SIG-M5 (cell line): ENCODE data around the gene SPEG.

Source experiments
- DNase-seq: peaks from one replicate; lab custom pipeline; 2025; lab: John Stamatoyannopoulos, UW

SPEG gene

DNA sequence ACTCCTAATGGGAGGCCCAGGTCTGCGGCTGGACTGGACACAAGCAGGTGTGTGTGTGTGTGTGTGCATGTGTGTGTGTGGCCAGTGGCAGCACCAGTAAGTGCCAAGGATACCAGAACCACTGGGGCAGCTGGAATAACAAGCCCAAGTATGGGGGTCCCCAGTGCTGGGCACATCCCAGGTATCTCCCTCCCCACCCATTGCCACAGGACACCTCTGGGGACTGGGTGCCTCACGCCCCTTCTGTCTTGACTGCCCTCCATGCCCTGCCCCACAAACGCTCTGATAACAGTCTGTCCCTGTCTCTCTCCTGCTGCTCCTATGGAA is 9.0 kb downstream of the SPEG start:
- no peak for DNase-seq

- no peak for DNase-seq
Observed at GRCh38 chr2:219444566-219445091, 10.0 kb downstream of the SPEG start.

GRCh38 chr2:219445220-219445640 is 10.6 kb downstream of the SPEG start:
- DNase-seq, result no peak

DNA sequence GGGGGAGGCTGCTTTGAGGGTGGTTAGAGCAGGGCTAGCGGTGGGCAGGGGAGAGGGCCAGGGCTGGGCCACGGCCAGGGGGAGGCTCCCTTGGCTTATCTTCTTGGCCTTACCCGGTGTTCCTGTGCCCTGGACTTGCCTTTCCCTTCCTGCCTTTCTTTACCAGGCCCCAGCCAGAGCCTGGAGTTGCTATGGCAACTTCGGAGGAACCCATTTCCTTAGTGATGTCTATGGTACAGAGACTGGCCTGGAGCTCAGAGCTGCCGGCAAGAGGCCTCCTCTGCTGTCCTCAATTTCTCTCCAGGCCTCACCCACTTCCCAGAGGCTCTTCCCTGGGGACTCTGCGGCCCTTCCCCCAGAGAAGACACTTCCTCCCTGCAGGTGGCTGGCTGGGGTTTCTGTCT is 11.5 kb downstream of the SPEG start:
- no peak for DNase-seq

DNA sequence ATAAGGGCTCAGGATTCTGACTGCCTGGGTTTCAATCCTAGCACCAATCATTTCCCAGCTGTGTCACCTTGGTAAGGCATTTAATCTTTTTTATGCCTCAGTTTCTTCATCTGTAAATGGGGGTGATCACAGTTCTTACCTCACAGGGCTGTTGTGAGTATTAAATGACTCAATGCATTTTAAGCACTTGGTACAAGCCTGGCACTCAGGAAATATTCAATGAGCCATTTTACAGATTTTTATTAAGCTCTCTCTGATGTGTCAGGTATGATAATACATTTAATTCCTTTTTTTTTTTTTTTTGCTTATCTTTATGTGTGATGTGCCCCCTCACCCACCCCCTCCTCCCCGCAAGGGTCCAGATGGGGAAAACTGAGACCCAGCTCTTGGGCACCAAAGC is 12.0 kb downstream of the SPEG start:
- DNase-seq, result no peak

DNA sequence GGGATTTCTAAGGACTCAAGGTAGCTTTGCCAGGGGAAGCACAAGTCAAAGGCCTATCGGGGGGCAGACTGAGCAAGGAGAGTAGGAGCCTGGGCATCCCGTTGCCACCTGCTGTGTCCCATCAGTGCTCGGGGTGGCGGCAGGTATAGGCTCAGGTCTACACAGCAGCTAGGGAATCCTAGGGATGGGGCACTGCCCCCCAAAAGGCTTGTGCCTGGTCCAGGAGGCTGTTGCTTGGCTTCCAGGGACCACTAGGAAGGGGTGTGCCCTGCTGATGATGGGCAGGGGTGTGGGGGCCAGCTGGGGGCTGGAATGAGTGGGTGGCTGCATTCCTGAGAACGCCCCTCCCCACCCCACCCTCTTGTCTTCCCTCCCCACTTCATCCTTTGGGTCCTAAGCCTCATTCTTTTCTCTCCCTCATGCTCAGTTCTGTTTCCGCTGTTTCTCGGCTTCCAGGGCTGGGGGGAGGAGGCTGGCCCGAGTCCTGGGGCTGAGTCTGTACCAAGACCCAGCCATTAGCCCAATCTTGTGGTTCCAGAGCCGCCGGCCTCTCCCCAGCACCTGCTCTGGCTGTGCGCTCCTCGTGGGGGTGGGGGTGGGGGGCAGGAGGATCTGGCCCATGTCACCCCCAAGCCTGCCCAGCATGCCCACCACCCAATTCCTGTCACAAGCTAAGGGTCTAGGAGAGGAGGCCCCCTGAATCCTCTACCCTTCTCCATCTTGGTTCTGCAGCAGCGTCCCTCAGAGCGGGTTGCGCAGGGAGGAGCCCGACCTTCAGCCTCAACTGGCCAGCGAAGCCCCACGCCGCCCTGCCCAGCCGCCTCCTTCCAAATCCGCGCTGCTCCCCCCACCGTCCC is 12.8 kb downstream of the SPEG start:
- DNase-seq, result no peak

DNA sequence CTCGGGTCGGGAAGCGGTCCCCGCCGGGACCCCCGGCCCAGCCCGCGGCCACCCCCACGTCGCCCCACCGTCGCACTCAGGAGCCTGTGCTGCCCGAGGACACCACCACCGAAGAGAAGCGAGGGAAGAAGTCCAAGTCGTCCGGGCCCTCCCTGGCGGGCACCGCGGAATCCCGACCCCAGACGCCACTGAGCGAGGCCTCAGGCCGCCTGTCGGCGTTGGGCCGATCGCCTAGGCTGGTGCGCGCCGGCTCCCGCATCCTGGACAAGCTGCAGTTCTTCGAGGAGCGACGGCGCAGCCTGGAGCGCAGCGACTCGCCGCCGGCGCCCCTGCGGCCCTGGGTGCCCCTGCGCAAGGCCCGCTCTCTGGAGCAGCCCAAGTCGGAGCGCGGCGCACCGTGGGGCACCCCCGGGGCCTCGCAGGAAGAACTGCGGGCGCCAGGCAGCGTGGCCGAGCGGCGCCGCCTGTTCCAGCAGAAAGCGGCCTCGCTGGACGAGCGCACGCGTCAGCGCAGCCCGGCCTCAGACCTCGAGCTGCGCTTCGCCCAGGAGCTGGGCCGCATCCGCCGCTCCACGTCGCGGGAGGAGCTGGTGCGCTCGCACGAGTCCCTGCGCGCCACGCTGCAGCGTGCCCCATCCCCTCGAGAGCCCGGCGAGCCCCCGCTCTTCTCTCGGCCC is 13.6 kb downstream of the SPEG start:
- no peak for DNase-seq

DNA sequence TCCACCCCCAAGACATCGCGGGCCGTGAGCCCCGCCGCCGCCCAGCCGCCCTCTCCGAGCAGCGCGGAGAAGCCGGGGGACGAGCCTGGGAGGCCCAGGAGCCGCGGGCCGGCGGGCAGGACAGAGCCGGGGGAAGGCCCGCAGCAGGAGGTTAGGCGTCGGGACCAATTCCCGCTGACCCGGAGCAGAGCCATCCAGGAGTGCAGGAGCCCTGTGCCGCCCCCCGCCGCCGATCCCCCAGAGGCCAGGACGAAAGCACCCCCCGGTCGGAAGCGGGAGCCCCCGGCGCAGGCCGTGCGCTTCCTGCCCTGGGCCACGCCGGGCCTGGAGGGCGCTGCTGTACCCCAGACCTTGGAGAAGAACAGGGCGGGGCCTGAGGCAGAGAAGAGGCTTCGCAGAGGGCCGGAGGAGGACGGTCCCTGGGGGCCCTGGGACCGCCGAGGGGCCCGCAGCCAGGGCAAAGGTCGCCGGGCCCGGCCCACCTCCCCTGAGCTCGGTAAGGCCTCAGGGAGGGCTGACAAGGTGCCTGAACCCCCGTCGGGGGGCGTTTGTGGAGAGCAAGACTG is 14.2 kb downstream of the SPEG start:
- no peak for DNase-seq

DNA sequence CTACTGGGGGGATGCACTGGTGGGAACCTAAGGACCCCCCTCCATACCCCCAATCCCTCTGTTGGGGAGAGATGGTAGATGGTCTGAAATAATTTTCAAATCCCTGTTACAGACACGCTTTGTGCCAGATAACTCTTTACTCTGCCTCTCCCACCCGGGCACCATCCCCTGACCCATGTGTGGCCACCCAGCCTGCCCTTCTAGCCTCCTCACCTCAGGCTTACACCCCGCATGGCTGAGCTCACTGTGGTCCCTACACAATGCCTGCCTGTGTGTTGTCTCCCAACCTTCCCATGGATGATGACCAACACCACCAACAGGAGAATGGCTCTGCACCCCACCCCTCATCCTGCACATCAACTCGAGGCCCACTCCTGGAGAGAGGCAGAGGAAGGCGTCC is 15.0 kb downstream of the SPEG start:
- no peak for DNase-seq

GRCh38 chr2:219451661-219452360 is 17.2 kb downstream of the SPEG start:
- no peak for DNase-seq

DNA sequence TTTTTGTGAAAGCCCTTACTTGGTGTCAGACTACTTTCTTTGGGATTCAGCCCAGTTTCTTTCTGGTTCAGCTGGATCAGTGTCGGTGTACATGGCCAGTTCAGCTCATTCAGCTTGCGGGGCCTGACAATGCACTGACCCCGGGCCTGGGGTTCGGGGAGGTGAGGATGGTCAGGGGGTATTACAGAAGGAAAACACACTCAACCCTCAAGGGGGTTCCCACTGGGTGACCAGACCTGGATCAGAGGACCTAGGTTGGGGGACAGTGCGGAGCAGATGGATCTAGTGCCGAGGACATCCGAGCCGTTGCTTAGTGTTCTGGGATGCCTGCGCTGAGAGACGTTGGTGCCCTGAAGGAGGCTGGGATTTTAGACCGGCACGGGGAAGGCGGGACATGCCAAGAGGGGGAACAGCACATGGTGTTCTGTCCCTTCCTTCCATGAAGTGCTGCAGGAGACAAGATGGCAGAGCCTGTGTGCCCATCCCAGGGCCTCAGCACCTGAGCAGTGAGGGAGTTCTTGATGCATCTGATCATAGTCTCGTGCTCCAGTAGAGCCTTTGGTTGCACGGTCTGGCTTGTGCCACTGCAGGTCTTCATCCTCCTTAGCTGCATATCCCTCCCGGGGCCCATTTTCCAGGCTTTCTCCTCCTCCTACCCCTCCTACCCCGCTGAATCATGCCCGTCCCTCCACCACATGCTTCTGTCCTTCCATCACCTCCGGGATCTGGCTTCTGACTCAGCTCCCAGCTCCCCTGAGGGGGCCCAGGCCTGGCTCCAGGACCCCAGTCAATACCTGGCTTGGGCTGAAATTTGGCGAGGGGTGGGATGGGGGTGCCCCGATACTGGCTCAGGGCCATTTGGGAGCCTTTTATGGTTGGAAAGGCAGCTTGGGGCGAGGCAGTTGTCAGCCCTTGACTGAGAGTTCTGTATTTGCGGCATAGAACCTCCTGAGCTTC is 18.0 kb downstream of the SPEG start:
- DNase-seq, result no peak

DNA sequence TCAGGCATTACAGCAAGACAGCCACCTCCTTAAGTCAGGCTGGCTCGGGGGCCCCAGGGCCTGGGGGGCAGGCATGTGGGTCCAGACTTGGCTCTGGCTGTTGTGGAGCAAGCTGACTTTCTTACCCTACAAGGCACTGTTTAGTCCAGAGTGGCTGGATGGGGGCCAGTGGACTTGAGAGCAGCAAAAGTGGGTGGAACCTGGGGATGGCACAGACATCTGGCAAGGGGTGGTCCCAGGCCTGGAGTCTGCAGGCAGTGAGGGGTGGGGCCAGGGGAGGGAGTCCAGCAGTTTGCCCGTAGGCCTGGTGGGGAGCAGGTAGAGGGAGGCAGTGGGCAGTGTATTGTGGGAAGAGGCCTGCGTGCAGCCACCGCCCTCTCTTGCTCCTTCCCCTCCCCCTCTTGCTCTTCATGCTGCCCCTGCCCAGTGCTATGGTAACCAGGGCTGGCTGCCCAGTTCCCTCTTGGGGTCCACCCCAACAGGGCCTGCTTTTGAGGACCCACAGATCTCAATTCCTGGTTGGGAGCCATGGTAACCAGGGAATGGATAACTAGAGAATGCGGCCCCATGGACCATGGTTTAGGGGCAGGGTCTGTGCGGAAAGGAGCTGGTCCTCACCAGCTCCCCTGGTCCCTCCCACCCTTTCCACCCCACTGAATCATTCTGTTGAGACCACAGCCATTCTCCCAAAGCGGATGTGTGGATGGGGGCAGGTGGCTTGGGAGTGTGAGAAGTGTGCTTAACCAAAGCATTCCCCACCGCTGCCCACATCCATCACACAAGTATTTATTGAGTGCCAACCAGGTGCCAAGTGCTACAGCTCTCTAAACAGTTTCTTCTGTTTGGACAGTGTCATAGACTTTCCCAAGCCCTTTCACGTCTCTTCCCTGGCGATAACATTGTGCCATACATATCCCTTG is 19.3 kb downstream of the SPEG start:
- DNase-seq, result no peak

- DNase-seq, result no peak
Observed at GRCh38 chr2:219455581-219455980, 20.9 kb downstream of the SPEG start.

- no peak for DNase-seq
Observed at GRCh38 chr2:219457784-219458369, 23.2 kb downstream of the SPEG start.

GRCh38 chr2:219458996-219459395 is 24.4 kb downstream of the SPEG start:
- DNase-seq, result no peak

GRCh38 chr2:219459460-219460311 is 25.0 kb downstream of the SPEG start:
- DNase-seq, result no peak

- no peak for DNase-seq
Observed at GRCh38 chr2:219460424-219460926, 25.8 kb downstream of the SPEG start.

GRCh38 chr2:219461047-219461514 is 26.4 kb downstream of the SPEG start:
- DNase-seq, result no peak
